ENCODE results near the gene TRPV2.
"Not testable (repeated sequence)": the region's sequence is repeated elsewhere in the genome, so short reads cannot be mapped to it uniquely, and the experiment has no call there.

The TRPV2 gene

DNA sequence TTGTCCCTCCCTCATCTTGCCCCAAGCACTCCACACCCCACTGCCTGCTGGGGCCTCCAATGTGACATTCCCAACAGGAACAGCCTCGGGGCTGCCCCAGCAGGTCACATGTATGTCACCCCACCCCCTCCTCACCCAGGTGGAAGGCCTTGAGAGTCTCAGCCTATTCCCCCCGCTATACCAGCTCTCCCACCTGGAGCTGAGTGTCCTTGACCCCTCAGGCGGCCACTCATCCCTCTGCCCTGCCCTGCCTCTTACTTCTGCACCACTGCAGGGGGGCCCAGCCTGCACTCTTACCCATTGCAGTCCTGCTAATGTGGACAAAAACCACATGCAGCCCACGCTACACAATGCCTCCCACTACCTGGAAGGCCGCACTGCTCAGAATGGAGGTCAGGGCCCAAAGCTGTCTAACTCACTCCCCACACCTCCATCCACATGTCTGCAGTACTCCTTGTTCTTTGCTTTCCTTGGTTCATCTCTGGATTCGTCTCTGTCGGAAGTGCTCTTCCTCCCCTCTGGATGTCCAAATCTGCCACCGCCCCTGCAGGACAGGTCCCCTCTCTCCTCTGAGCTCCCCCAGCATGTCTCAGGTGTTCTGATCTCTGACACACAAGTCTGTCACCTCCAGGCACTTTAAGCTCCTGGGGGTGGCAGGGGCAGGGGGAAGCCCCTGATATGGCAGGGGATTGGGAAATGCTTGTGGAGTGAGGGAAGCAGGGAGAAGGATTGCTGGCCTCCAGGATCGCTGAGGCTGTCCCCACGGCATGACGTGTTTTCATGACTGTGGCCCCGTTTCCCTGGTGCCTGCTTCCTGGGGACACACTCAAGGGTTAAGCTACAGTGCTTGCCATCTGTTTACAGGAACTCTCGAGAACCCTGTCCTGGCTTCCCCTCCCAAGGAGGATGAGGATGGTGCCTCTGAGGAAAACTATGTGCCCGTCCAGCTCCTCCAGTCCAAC lies 20.8 kb downstream of the TRPV2 start:
- DNase-seq (ENCODE audit: low read depth in 1 of 2, low spot score in 1 of 2) = no peak

DNA sequence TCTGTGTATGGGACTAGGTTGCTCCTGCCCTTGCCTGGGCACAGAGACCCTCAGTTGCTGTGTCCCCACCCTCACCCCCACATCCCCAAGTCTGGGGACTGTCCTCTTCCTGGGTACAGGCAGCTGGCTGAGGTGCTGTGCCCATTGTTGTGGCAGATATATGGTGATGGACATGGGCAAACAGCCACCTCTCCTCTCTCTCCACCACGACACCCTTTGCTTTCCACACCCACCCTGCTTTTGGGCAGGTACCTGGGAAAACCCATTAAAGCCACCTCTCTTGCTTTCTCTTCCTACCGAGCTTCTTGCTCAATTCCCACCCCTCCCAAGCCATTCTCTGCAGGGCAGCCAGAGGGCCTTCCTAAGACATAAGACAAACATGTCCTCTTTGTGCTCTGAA lies 21.7 kb downstream of the TRPV2 start:
- DNase-seq (ENCODE audit: low read depth in 1 of 2, low spot score in 1 of 2) = no peak

- DNase-seq (ENCODE audit: low read depth in 1 of 2, low spot score in 1 of 2) = no peak
These were observed 22.8 kb downstream of the TRPV2 start for GRCh38 chr17:16438173-16438556.

DNA sequence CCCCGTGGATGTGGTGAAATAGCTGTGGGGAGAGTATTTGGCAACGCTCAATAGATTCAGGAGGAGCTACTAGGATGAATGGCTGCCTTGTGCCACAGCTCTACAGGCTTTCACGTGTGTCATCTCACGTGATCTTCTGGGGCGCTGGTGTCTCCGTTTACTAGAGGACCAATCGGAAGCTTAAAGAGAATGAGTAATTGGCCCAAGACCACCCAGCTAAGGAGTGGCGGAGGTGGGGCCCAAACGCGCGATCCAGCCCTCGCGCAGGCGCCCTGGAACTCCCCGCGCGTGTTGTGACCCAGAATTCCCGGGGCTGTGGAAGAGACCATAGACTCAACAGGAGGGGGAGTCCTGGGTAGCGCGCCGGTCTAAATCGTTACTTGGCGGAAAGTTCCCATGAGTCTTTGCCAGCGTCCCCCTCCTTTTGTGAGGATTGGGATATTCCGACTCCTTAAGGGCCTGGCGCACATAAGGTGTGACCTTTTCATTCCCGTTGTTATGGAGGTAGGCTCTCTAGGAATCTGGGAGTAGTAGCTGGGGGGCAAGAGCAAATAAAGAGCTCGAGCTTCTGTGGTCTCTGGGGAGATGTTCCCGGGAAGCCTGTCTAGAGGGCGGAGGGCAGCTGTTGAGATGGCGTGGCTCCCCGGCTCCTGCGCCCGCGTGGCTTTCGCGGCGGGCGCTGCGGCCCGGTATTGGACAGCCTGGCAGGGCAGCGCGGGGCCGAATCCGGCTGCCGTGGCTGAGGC lies 23.4 kb downstream of the TRPV2 start:
- DNase-seq (ENCODE audit: low read depth in 1 of 2, low spot score in 1 of 2) = peak; percentile 81 to 96

- no peak for DNase-seq (ENCODE audit: low read depth in 1 of 2, low spot score in 1 of 2)
These were observed 24.0 kb downstream of the TRPV2 start for GRCh38 chr17:16439303-16439791.

GRCh38 chr17:16439811-16440351 lies 24.5 kb downstream of the TRPV2 start:
- DNase-seq (ENCODE audit: low read depth in 1 of 2, low spot score in 1 of 2) = no peak

DNA sequence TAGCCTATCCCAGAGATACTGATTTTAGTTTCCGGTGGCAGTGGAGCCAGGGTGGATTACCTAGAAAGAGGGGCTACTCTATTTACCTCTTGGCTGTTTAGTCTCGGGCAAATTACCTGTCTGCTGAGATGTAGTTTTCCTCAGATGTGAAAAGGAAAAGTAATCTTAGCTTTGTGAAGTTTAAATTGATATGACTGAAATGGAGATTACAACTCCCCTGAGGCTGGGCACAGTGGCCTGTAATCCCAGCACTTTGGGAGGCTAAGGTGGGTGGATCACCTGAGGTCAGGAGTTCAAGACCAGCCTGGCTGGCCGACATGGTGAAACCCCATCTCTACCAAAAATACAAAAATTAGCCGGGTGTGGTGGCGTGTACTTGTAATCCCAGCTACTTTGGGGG lies 25.0 kb downstream of the TRPV2 start:
- DNase-seq (ENCODE audit: low read depth in 1 of 2, low spot score in 1 of 2) = not testable (repeated sequence)

GRCh38 chr17:16440901-16441629 lies 25.7 kb downstream of the TRPV2 start:
- no peak for DNase-seq (ENCODE audit: low read depth in 1 of 2, low spot score in 1 of 2)

DNA sequence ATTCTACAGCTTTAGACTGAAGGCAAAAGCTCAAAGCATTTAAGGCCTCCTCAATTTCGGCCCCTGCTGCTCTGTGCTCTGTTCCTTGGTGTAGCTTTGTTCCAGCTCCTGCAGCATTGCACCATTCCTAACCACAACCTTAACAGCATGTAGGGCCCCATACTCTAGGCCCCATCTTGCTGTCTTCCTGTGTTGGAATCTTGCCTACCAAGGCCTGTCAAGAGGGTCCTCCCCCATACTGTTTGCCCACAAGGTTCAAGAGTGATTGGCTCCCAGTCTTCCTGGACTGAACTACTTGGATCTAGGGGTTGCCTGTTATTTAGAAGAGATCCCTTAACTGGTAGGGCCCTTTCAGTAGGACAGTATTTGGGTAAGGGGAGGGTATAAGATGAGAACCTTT lies 26.8 kb downstream of the TRPV2 start:
- no peak for DNase-seq (ENCODE audit: low read depth in 1 of 2, low spot score in 1 of 2)

DNA sequence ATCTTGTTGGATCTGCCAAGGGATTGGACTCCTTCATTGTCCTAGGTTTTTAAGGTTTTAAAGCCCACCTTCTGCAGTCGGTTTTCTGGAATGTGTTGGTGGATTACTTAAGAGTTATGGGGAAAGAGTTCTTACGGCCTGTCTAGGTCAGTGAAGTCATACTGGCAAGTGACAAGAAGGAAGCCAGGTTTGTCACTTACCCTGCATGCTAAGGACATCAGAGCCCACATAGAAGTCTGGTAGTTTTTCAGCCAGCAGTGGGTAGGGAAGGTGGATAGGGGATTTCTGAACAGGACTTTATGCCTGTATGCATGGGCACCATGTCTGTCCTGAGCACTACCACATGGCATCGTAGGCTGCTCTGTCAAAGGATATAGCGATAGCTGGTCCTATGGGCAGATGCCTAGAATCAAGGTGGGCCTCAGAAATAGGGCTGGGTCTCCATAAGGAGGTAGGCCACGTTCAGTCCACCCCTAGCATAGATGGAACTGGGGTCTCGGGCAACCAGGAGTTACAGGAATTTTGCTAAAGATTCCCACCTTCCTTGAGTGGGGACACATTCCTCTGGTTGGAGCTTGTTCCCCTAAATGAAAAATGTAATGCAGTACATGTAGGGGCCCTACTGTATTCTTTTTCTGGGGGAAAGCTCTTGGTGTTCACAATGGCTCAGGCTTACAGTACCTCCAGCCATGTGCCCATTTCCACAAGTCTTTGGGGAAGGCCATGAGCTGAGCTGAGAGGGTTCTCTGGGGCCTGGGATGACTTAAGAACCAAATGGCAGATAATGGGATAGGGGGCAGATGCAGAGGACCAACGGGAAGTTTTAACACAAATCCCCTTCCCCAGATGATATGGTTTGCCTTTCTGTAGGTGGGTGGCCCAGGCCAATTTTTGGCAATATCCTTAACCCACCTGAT lies 27.5 kb downstream of the TRPV2 start:
- no peak for DNase-seq (ENCODE audit: low read depth in 1 of 2, low spot score in 1 of 2)

- no peak for DNase-seq (ENCODE audit: low read depth in 1 of 2, low spot score in 1 of 2)
These were observed 28.3 kb downstream of the TRPV2 start for GRCh38 chr17:16443511-16444257.

- DNase-seq (ENCODE audit: low read depth in 1 of 2, low spot score in 1 of 2) = no peak
These were observed 29.0 kb downstream of the TRPV2 start for GRCh38 chr17:16444258-16444886.

DNA sequence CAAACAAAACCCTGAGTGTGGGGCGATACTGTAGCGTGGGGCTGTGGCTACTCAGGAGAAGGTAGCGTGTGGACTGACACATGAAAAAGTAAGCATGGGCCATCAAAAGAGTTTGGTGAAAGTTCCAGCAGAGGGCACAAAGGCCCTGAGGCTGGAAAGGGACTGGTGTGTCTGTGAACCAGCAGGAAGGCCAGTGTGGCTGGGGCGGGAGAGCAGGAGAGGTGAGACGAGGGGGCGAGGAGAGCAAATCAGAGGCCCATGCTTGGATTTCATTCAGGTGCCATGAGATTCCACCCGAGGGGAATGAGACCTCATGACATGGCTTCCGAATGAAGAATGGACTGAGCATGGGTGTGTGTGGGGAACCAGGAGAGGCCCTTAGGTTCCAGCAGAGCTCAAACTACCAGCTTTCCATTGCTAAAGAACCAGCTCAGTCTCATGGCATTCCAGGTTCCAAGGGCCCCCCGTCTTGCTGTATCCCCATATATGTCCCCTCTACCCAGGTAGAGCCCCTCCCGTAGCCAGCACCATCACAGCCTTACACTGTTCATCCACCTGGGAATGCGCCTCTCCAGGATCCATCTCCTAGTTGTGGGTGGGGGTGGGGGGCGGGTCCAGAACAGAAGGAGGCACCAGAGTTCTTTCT lies 31.1 kb downstream of the TRPV2 start:
- DNase-seq (ENCODE audit: low read depth in 1 of 2, low spot score in 1 of 2) = no peak

- no peak for DNase-seq (ENCODE audit: low read depth in 1 of 2, low spot score in 1 of 2)
These were observed 32.3 kb downstream of the TRPV2 start for GRCh38 chr17:16447676-16448075.

GRCh38 chr17:16448490-16448889 lies 33.1 kb downstream of the TRPV2 start:
- DNase-seq (ENCODE audit: low read depth in 1 of 2, low spot score in 1 of 2) = no peak

DNA sequence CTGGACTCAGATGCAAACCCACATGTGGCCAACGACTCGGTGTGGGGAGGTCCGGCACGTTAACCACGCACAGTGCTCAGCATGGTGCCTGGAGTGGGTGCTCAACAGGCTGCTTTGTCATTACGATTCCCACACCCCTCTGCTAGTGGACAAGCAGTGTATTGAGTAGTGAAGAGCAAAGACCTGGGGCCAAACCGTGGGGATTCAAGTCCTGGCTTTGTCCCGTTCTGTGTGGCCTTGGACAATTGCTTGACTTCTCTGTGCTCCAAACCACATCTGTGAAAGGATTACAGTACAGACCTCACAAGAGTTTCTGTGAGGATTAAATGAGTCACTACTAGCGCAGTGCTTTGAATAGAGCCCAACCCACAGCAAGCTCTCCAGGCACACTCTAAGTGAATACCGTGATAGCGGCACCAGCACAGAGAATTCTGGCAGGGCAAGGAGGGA lies 33.8 kb downstream of the TRPV2 start:
- no peak for DNase-seq (ENCODE audit: low read depth in 1 of 2, low spot score in 1 of 2)

DNA sequence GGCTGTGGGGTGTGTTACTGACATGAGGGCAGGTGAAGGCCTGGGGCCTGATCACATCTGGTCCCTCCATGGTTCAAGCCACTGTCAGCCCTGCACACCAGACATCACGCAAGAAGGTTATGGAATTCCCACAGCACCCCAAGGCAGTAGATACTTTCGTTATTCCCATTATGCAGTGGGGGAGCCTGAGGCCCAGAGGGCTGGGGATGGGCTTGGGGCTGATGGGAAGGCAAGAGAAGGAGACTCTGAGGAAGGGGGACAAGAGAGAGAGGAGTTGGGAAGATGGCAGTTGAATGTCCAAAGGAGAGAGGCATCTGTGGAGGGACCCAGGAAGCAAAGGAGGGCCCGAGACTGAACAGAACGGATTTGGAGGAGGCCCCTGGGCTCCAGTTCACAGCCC lies 34.7 kb downstream of the TRPV2 start:
- no peak for DNase-seq (ENCODE audit: low read depth in 1 of 2, low spot score in 1 of 2)

- DNase-seq (ENCODE audit: low read depth in 1 of 2, low spot score in 1 of 2) = not testable (repeated sequence)
These were observed 36.9 kb downstream of the TRPV2 start for GRCh38 chr17:16452268-16452667.

All from activated CD4-positive, alpha-beta T cell treated with anti-CD3 and anti-CD28 coated beads, Interleukin-2, amount 50 U/mL, for 24 hours (primary cell).